NCI-H1092 treated with DMSO at 0.1 percent for 48 hours (cell line): ENCODE data around the gene SLC17A5.
"Not testable (repeated sequence)": the region's sequence is repeated elsewhere in the genome, so short reads cannot be mapped to it uniquely, and the experiment has no call there.

Experiments
- DNase-seq: peaks from one replicate; lab custom pipeline; 2025; lab: John Stamatoyannopoulos, UW

SLC17A5 gene

GRCh38 chr6:73565767-73566485, 87.9 kb downstream of the SLC17A5 start:
- no peak for DNase-seq

- DNase-seq: no peak
Measured at GRCh38 chr6:73564578-73565345, 89.0 kb downstream of the SLC17A5 start.

- DNase-seq: no peak
Measured at GRCh38 chr6:73562558-73562957, 91.2 kb downstream of the SLC17A5 start.

GRCh38 chr6:73560853-73561407, 92.9 kb downstream of the SLC17A5 start:
- DNase-seq: no peak

- DNase-seq: no peak
Measured at GRCh38 chr6:73560182-73560732, 93.5 kb downstream of the SLC17A5 start.

GRCh38 chr6:73559399-73559794, 94.4 kb downstream of the SLC17A5 start:
- DNase-seq: not testable (repeated sequence)

GRCh38 chr6:73558624-73559398, 95.0 kb downstream of the SLC17A5 start:
- DNase-seq: no peak

- no peak for DNase-seq
Measured at GRCh38 chr6:73556836-73557235, 97.0 kb downstream of the SLC17A5 start.

- DNase-seq: not testable (repeated sequence)
Measured at GRCh38 chr6:73555380-73555949, 98.3 kb downstream of the SLC17A5 start.

GRCh38 chr6:73551115-73551514, 102.7 kb downstream of the SLC17A5 start:
- not testable (repeated sequence) for DNase-seq

- no peak for DNase-seq
Measured at GRCh38 chr6:73548458-73549446, 105.0 kb downstream of the SLC17A5 start.

GRCh38 chr6:73547036-73547435, 106.8 kb downstream of the SLC17A5 start:
- DNase-seq: no peak
